Tibial artery (tissue), 4 donors: ENCODE measurements around the gene TNS3.

Experiments used
- DNase-seq, 2 donors: peaks; one replicate each; pipeline ENCODE4 v3.0.0-alpha.2; 2019
- H3K27ac ChIP-seq, 2 donors: fragments of 200-600 bp; sonication (generic) in 1 of 2; 1 replicate in 1 of 2; 2 replicates in 1 of 2; pipeline ENCODE4 v1.5.1; 2018 to 2019; ENCODE audit warnings: mild to moderate bottlenecking in 1 of 2
- H3K27me3 ChIP-seq, 2 donors: fragments of 200-600 bp; sonication (generic) in 1 of 2; one replicate each; pipeline versions ENCODE4 v1.5.1 to v1.6.0; 2016 to 2019
- H3K36me3 ChIP-seq, 3 donors: fragments of 200-600 bp; sonication (generic) in 2 of 3; one replicate each; pipeline ENCODE4 v1.5.1; 2016 to 2019; ENCODE audit warnings: mild to moderate bottlenecking in 2 of 3
- H3K4me1 ChIP-seq, 4 donors: fragments of 200-600 bp; sonication (generic) in 2 of 4; 1 replicate in 3 of 4; 2 replicates in 1 of 4; pipeline ENCODE4 v1.5.1; 2016 to 2019
- H3K4me3 ChIP-seq, 2 donors: fragments of 200-600 bp; sonication (generic) in 1 of 2; 1 replicate in 1 of 2; 2 replicates in 1 of 2; pipeline ENCODE4 v1.5.1; 2018 to 2019; ENCODE audit warnings: mild to moderate bottlenecking in 2 of 2
- H3K9me3 ChIP-seq, 3 donors: fragments of 200-600 bp; sonication (generic) in 1 of 3; one replicate each; pipeline ENCODE4 v1.5.1; 2016 to 2019
- CTCF ChIP-seq, 2 experiments: fragments of 200-600 bp in 1 of 2; fragments of 450-650 bp in 1 of 2; IDR thresholded peaks; one replicate each; pipeline ENCODE4 v1.5.1; 2017 to 2019; ENCODE audit warnings: antibody characterized with exemption in 2 of 2, mild to moderate bottlenecking in 1 of 2, moderate library complexity in 1 of 2
- intact Hi-C: fragments of 100-400 bp; cut with DNase I; formaldehyde crosslinking; loops from one replicate; pipeline ENCODE4 v1.15.0; 2023; ENCODE audit warnings: low total_unique reads

The TNS3 gene

GRCh38 chr7:47389171-47389922 is 192.6 kb downstream of the TNS3 start:
- H3K4me1 ChIP-seq, result peaks cover 0 to 10% (median 0%) of the 10 kb centered on the region in 4 donors
- TF ChIP-seq CTCF (IDR thresholded peaks at IDR 0.05), result no peak
- intact Hi-C loops, result no loop called here

GRCh38 chr7:47387506-47387905 is 194.4 kb downstream of the TNS3 start:
- H3K9me3 ChIP-seq, result no peaks in the 10 kb centered on the region
- H3K27me3 ChIP-seq, result no peaks in the 10 kb centered on the region
- peaks cover 0 to 5% (median 0%) of the 10 kb centered on the region in 4 donors for H3K4me1 ChIP-seq
- H3K27ac ChIP-seq, result no peak overlapping the region
- H3K36me3 ChIP-seq, result peaks cover 23 to 56% (median 42%) of the 10 kb centered on the region in 3 donors
- TF ChIP-seq CTCF (IDR thresholded peaks at IDR 0.05), result no peak
- intact Hi-C loops, result no loop called here
- peak in 1 of 2 donors; percentile 21 for DNase-seq
- no peak overlapping the region for H3K4me3 ChIP-seq

More at GRCh38 chr7:47389171-47389922, 192.6 kb downstream of the TNS3 start:
- H3K9me3 ChIP-seq, result no peaks in the 10 kb centered on the region
- H3K36me3 ChIP-seq, result peaks cover 23 to 64% (median 45%) of the 10 kb centered on the region in 3 donors
- H3K27me3 ChIP-seq, result no peaks in the 10 kb centered on the region
- peak in 1 of 2 donors; percentile 35 for DNase-seq
- no peak overlapping the region for H3K27ac ChIP-seq
- no peak overlapping the region for H3K4me3 ChIP-seq

GRCh38 chr7:47386273-47386835 is 195.6 kb downstream of the TNS3 start:
- Histone ChIP-seq H3K36me3 (peaks cover 17 to 45% (median 30%) of the 10 kb centered on the region in 3 donors), H3K27ac (no peak overlapping the region), H3K4me3 (no peak overlapping the region), H3K27me3 (no peaks in the 10 kb centered on the region), H3K4me1 (no peaks in the 10 kb centered on the region), H3K9me3 (no peaks in the 10 kb centered on the region)
- TF ChIP-seq CTCF (IDR thresholded peaks at IDR 0.05), result no peak
- DNase-seq, result peak in 1 of 2 donors; percentile 39
- intact Hi-C loops, result no loop called here

DNA sequence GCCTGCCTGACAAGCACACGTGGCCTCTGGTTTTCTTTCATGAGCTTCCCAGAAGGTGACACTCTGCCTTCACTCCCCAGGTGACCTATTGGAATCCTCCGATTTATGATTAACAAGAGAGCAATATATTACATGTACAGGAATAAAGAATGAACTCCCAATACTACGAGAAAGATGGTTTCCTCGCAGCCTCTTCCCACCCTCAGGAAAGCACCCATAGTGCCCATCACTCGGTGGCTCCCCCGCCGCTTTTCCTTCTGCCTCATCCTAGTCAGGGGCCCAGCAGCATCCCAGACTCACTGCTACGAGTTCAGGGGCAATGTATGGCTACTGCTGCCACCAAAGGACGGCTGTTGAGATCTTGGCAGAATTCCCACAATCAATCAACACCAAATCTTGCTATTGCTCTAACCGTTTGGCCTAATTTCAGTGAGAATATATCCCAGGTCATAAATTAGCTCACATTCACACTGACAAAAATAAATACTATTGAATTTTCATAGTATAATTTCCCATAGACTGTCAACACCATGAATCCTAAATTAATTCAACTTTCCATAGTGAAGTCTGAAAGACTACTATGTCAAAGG is 196.3 kb downstream of the TNS3 start:
- DNase-seq, result peak in 1 of 2 donors; percentile 21
- intact Hi-C loops, result no loop called here
- Histone ChIP-seq H3K27me3 (no peaks in the 10 kb centered on the region), H3K27ac (no peak overlapping the region), H3K4me3 (no peak overlapping the region), H3K36me3 (peaks cover 9 to 38% (median 23%) of the 10 kb centered on the region in 3 donors), H3K4me1 (peaks cover 0 to 5% (median 3%) of the 10 kb centered on the region in 4 donors), H3K9me3 (no peaks in the 10 kb centered on the region)
- no peak for TF ChIP-seq CTCF (IDR thresholded peaks at IDR 0.05)

DNA sequence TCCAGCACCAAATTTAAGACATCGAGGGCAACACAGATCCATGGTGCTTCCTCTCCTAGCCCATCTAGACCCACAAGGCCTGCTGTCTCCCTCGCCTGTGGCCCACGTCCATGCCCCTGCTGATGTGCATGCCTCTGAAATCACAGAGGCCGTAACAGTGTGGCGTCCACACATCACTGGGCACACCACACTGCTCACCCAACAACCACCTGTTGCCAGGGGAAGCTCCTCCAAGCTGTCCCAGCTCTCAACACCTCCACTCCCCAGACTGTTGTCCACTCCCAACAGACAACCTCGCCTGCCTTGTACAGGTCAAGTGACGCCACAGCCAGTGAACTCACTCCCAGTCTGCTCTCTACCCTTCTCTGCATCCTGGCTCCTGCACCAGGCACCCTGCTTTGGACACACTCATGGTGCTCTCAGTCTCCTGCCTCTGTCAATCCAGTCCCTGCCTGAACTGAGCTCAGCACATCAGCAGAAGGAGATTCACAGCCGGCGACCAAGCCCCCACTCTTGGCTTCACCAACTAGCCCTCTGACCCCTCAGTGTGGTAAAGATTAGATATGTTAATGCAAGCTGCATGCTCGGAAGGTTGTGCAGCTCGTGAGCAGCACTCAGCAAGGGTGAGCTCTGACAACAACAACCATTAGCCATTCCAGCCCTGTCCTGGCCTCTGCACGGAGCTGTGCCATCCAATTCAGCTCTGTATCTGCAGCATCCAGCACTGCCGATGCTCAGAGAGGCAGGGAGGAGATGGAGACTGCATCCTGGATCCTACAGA is 197.0 kb downstream of the TNS3 start:
- Histone ChIP-seq H3K36me3 (peaks cover 4 to 31% (median 18%) of the 10 kb centered on the region in 3 donors), H3K9me3 (no peaks in the 10 kb centered on the region), H3K27ac (no peak overlapping the region), H3K4me3 (no peak overlapping the region), H3K27me3 (no peaks in the 10 kb centered on the region), H3K4me1 (peaks cover 0 to 12% (median 10%) of the 10 kb centered on the region in 4 donors)
- DNase-seq, result peak in 1 of 2 donors; percentile 53
- TF ChIP-seq CTCF (IDR thresholded peaks at IDR 0.05), result no peak
- intact Hi-C loops, result no loop called here
